Fibroblast of pulmonary artery (primary cell): ENCODE data around the gene SLC25A10.

Source experiments
- DNase-seq: peaks from one replicate; pipeline ENCODE4 v3.0.0-alpha.2; 2010; ENCODE audit warnings: low read depth
- H3K4me3 ChIP-seq: replicated peaks from 2 replicates; pipeline ENCODE4 v1.5.1; 2011; ENCODE audit warnings: low read depth, mild to moderate bottlenecking, control low read depth, low read length, moderate library complexity
- CTCF ChIP-seq: IDR thresholded peaks from 2 replicates; pipeline ENCODE4 v1.5.1; 2011; ENCODE audit warnings: mild to moderate bottlenecking, control low read depth, low read length, inconsistent platforms; ENCODE audit errors: missing control alignments

The SLC25A10 gene

GRCh38 chr17:81725439-81725838 is 13.4 kb downstream of the SLC25A10 start:
- H3K4me3 ChIP-seq, result no peak overlapping the region
- no peak for DNase-seq
- TF ChIP-seq CTCF, result no peak

- no peak for DNase-seq
- H3K4me3 ChIP-seq, result no peak overlapping the region
- no peak for TF ChIP-seq CTCF
Observed at GRCh38 chr17:81726004-81726403, 13.9 kb downstream of the SLC25A10 start.

- no peak for DNase-seq
- no peak overlapping the region for H3K4me3 ChIP-seq
- TF ChIP-seq CTCF, result no peak
Observed at GRCh38 chr17:81727324-81728031, 15.4 kb downstream of the SLC25A10 start.

GRCh38 chr17:81733507-81734404 is 21.7 kb downstream of the SLC25A10 start:
- peak; percentile 69 for DNase-seq
- H3K4me3 ChIP-seq, result no peak overlapping the region
- TF ChIP-seq CTCF, result peak; percentile 75

- DNase-seq, result no peak
- no peak for TF ChIP-seq CTCF
- H3K4me3 ChIP-seq, result no peak overlapping the region
Observed at GRCh38 chr17:81734405-81735263, 22.6 kb downstream of the SLC25A10 start.

GRCh38 chr17:81735264-81736102 is 23.4 kb downstream of the SLC25A10 start:
- no peak for TF ChIP-seq CTCF
- no peak overlapping the region for H3K4me3 ChIP-seq
- peak; percentile 32 for DNase-seq
